T-cell (primary cell): ENCODE data around the gene MMP2. TPM values are rescaled to one million over a fixed set of nuclear protein-coding genes. Genes with fewer than 3 reads are reported as not detected.

Experiments used
- ATAC-seq, 4 experiments: fragments of 200-7000 bp in 3 of 4; fragments of 150-1000 bp in 1 of 4; cut with Tn5 transposase; replicated peaks in 1 of 4; 1 replicate in 3 of 4; 2 replicates in 1 of 4; pipeline ENCODE4 v1.10.0; 2021; ENCODE audit warnings: moderate library complexity in 3 of 4, mild to moderate bottlenecking in 2 of 4, moderate number of reproducible peaks in 1 of 4
- CTCF ChIA-PET, 2 donors: fragments of 300-600 bp; sonication (Branson Sonifier 250); formaldehyde crosslinking; loops; one replicate each; lab custom pipeline; 2022; ENCODE audit warnings: antibody characterized with exemption in 2 of 2; lab: Charles Lee
- POLR2A ChIA-PET, 2 donors: fragments of 300-600 bp; sonication (Branson Sonifier 250); formaldehyde crosslinking; loops; one replicate each; lab custom pipeline; 2022; ENCODE audit warnings: antibody characterized with exemption in 2 of 2; lab: Charles Lee
- DNase-seq, 35 experiments: peaks; one replicate each; pipeline versions ENCODE4 v3.0.0 to v3.0.0-alpha.2; 2013 to 2023
- H3K27ac ChIP-seq: one replicate; pipeline ENCODE4 v1.5.1; 2013; ENCODE audit warnings: low read length
- H3K27me3 ChIP-seq, 2 experiments: replicated peaks in 1 of 2; 1 replicate in 1 of 2; 2 replicates in 1 of 2; pipeline versions ENCODE4 v1.6.1 to v1.7.0; 2013; ENCODE audit warnings: low read length in 1 of 2, mixed read lengths in 1 of 2; ENCODE audit not compliant: control insufficient read depth in 2 of 2, insufficient read depth in 2 of 2; ENCODE audit errors: extremely low read depth in 1 of 2
- H3K36me3 ChIP-seq, 2 donors: 1 replicate in 1 of 2; 2 replicates in 1 of 2; pipeline versions ENCODE4 v1.6.1 to v1.7.0; 2013; ENCODE audit warnings: low read length in 1 of 2; ENCODE audit not compliant: control insufficient read depth in 2 of 2, insufficient read depth in 1 of 2; ENCODE audit errors: extremely low read depth in 1 of 2
- H3K4me1 ChIP-seq, 2 experiments: 1 replicate in 1 of 2; 2 replicates in 1 of 2; pipeline versions ENCODE4 v1.6.1 to v1.7.0; 2013; ENCODE audit warnings: low read length in 2 of 2, mixed read lengths in 1 of 2; ENCODE audit not compliant: insufficient read depth in 2 of 2, control insufficient read depth in 1 of 2; ENCODE audit errors: extremely low read depth in 1 of 2
- H3K4me3 ChIP-seq, 2 donors: 1 replicate in 1 of 2; 2 replicates in 1 of 2; pipeline versions ENCODE4 v1.5.1 to v1.7.0; 2013; ENCODE audit warnings: mild to moderate bottlenecking in 2 of 2, low read length in 1 of 2, moderate library complexity in 1 of 2; ENCODE audit not compliant: control insufficient read depth in 1 of 2; ENCODE audit errors: extremely low read depth in 1 of 2
- H3K9me3 ChIP-seq: 2 replicates; pipeline ENCODE4 v1.7.0; 2013
- H3K27ac Mint-ChIP-seq, 2 donors: one replicate each; pipeline ENCODE4 v1.8.0; 2020 to 2021; ENCODE audit warnings: mild to moderate bottlenecking in 2 of 2, mixed read lengths in 2 of 2
- H3K27me3 Mint-ChIP-seq, 2 donors: one replicate each; pipeline ENCODE4 v1.8.0; 2021 to 2022; ENCODE audit warnings: mixed read lengths in 2 of 2
- H3K36me3 Mint-ChIP-seq: one replicate; pipeline ENCODE4 v1.8.0; 2021; ENCODE audit warnings: mixed read lengths
- H3K4me1 Mint-ChIP-seq, 3 donors: one replicate each; pipeline ENCODE4 v1.8.0; 2020 to 2022; ENCODE audit warnings: mixed read lengths in 3 of 3, mild to moderate bottlenecking in 1 of 3
- H3K4me3 Mint-ChIP-seq, 3 donors: one replicate each; pipeline ENCODE4 v1.8.0; 2020 to 2022; ENCODE audit warnings: mild to moderate bottlenecking in 3 of 3, mixed read lengths in 3 of 3, moderate library complexity in 3 of 3
- H3K9me3 Mint-ChIP-seq, 3 donors: one replicate each; pipeline ENCODE4 v1.8.0; 2020 to 2022; ENCODE audit warnings: mixed read lengths in 3 of 3
- WGBS: methylation state at CpG from one replicate; pipeline ENCODE4 v1.1.5; 2013; ENCODE audit warnings: missing lambda C conversion rate; ENCODE audit not compliant: insufficient coverage; 5-methylcytosine and 5-hydroxymethylcytosine counted together
- total RNA-seq, 35 experiments: library from RNA in 6 of 35; stranded (reverse) in 6 of 35; fragments of 120-200 nt in 1 of 35; gene quantifications; one replicate each; pipeline versions ENCODE4 v1.2.1 to v1.2.4 and lab custom pipeline; 2013 to 2026

Gene MMP2
- total RNA-seq, 5 donors from 2014 or later (not counting 1 experiment from before 2014, with no cell fraction given): 0.44 to 2.4 (median 1.8) TPM; not detected in 1

GRCh38 chr16:55471448-55472097 is 7.4 kb upstream of the MMP2 start:
- Mint-ChIP-seq H3K9me3 (no peaks in the 10 kb centered on the region), H3K4me1 (no peaks in the 10 kb centered on the region), H3K27ac (no peak overlapping the region), H3K27me3 (peaks cover under 1 to 9% of the 10 kb centered on the region in 2 donors), H3K4me3 (no peak overlapping the region), H3K36me3 (no peaks in the 10 kb centered on the region)
- no peak for DNase-seq
- no peak for ATAC-seq
- POLR2A ChIA-PET: no interaction called here
- CTCF ChIA-PET: no interaction called here
- no peak overlapping the region for H3K4me3 ChIP-seq
- H3K36me3 ChIP-seq: no peaks in the 10 kb centered on the region
- no peaks in the 10 kb centered on the region for H3K9me3 ChIP-seq
- H3K27ac ChIP-seq: no peak overlapping the region
- no peaks in the 10 kb centered on the region for H3K4me1 ChIP-seq
- no CpG with 5 or more reads among the region's 4 CpGs for WGBS
- peaks cover 0 to 4% of the 10 kb centered on the region in 2 experiments for H3K27me3 ChIP-seq

GRCh38 chr16:55473587-55473986 is 5.4 kb upstream of the MMP2 start:
- Mint-ChIP-seq H3K36me3 (no peaks in the 10 kb centered on the region), H3K4me1 (peaks cover 0 to 3% (median 0%) of the 10 kb centered on the region in 3 donors), H3K27me3 (peaks cover 17 to 24% of the 10 kb centered on the region in 2 donors), H3K27ac (no peak overlapping the region), H3K4me3 (no peak overlapping the region), H3K9me3 (no peaks in the 10 kb centered on the region)
- ChIA-PET POLR2A (interaction anchor here in 1 of 2 donors (0.6 kb wide), 1 partner anchor 260 kb away, joined by 3 read pairs; no protein-coding TSS in a partner anchor), CTCF (interaction anchor here (1.2 to 2.4 kb wide), 2 partner anchors 9 kb away, joined by 3 to 8 read pairs; no protein-coding TSS in a partner anchor)
- WGBS: no CpG with 5 or more reads among the region's 2 CpGs
- H3K27me3 ChIP-seq: peaks cover 2 to 19% of the 10 kb centered on the region in 2 experiments
- no peak overlapping the region for H3K4me3 ChIP-seq
- no peaks in the 10 kb centered on the region for H3K4me1 ChIP-seq
- DNase-seq: no peak
- no peak overlapping the region for H3K27ac ChIP-seq
- no peak for ATAC-seq
- no peaks in the 10 kb centered on the region for H3K9me3 ChIP-seq
- no peaks in the 10 kb centered on the region for H3K36me3 ChIP-seq

GRCh38 chr16:55474821-55475220 is 4.2 kb upstream of the MMP2 start:
- CTCF ChIA-PET: interaction anchor here in 1 of 2 donors (2.4 kb wide), 1 partner anchor 10 kb away, joined by 8 read pairs; no protein-coding TSS in a partner anchor
- no peak overlapping the region for H3K4me3 Mint-ChIP-seq

GRCh38 chr16:55475919-55476318 is 3.1 kb upstream of the MMP2 start:
- no CpG with 5 or more reads among the region's 5 CpGs for whole genome bisulfite sequencing
- H3K27ac ChIP-seq: no peak overlapping the region

More at GRCh38 chr16:55474821-55475220, 4.2 kb upstream of the MMP2 start:
- Histone ChIP-seq H3K4me1 (no peaks in the 10 kb centered on the region), H3K27ac (no peak overlapping the region), H3K36me3 (no peaks in the 10 kb centered on the region), H3K27me3 (peaks cover 4 to 29% of the 10 kb centered on the region in 2 experiments), H3K4me3 (no peak overlapping the region), H3K9me3 (no peaks in the 10 kb centered on the region)
- peaks cover 0 to 6% (median 3%) of the 10 kb centered on the region in 3 donors for H3K4me1 Mint-ChIP-seq
- H3K27ac Mint-ChIP-seq: no peak overlapping the region
- ATAC-seq: no peak
- DNase-seq: no peak
- H3K9me3 Mint-ChIP-seq: no peaks in the 10 kb centered on the region
- no peaks in the 10 kb centered on the region for H3K36me3 Mint-ChIP-seq
- POLR2A ChIA-PET: no interaction called here
- peaks cover 25 to 33% of the 10 kb centered on the region in 2 donors for H3K27me3 Mint-ChIP-seq
- 100% methylated on average over 1 of the region's 3 CpGs for WGBS

GRCh38 chr16:55476625-55477533 is 2.1 kb upstream of the MMP2 start:
- Histone ChIP-seq H3K27me3 (peaks cover 4 to 33% of the 10 kb centered on the region in 2 experiments), H3K9me3 (no peaks in the 10 kb centered on the region), H3K27ac (no peak overlapping the region), H3K4me1 (no peaks in the 10 kb centered on the region), H3K4me3 (no peak overlapping the region), H3K36me3 (no peaks in the 10 kb centered on the region)
- no peaks in the 10 kb centered on the region for H3K9me3 Mint-ChIP-seq
- peaks cover 0 to 6% (median 3%) of the 10 kb centered on the region in 3 donors for H3K4me1 Mint-ChIP-seq
- DNase-seq (no peak), ATAC-seq (no peak)
- WGBS: 50% methylated on average over 4 of the region's 6 CpGs
- H3K27me3 Mint-ChIP-seq: peaks cover 37 to 44% of the 10 kb centered on the region in 2 donors
- no peak overlapping the region for H3K27ac Mint-ChIP-seq
- H3K4me3 Mint-ChIP-seq: no peak overlapping the region
- ChIA-PET POLR2A (no interaction called here), CTCF (interaction anchor here (0.6 to 1.0 kb wide), 2 partner anchors 9 to 1919 kb away, joined by 3 to 4 read pairs; no protein-coding TSS in a partner anchor)
- no peaks in the 10 kb centered on the region for H3K36me3 Mint-ChIP-seq

More at GRCh38 chr16:55475919-55476318, 3.1 kb upstream of the MMP2 start:
- Histone ChIP-seq H3K4me3 (no peak overlapping the region), H3K4me1 (no peaks in the 10 kb centered on the region), H3K36me3 (no peaks in the 10 kb centered on the region), H3K27me3 (peaks cover 4 to 33% of the 10 kb centered on the region in 2 experiments), H3K9me3 (no peaks in the 10 kb centered on the region)
- H3K27ac Mint-ChIP-seq: no peak overlapping the region
- H3K36me3 Mint-ChIP-seq: no peaks in the 10 kb centered on the region
- no peak overlapping the region for H3K4me3 Mint-ChIP-seq
- ATAC-seq (no peak), DNase-seq (no peak)
- peaks cover 0 to 6% (median 3%) of the 10 kb centered on the region in 3 donors for H3K4me1 Mint-ChIP-seq
- POLR2A ChIA-PET: no interaction called here
- peaks cover 34 to 41% of the 10 kb centered on the region in 2 donors for H3K27me3 Mint-ChIP-seq
- CTCF ChIA-PET: no interaction called here
- no peaks in the 10 kb centered on the region for H3K9me3 Mint-ChIP-seq

GRCh38 chr16:55477736-55478135 is 1.3 kb upstream of the MMP2 start:
- Histone ChIP-seq H3K9me3 (no peaks in the 10 kb centered on the region), H3K4me3 (no peak overlapping the region), H3K4me1 (no peaks in the 10 kb centered on the region), H3K27ac (no peak overlapping the region), H3K27me3 (peaks cover 4 to 33% of the 10 kb centered on the region in 2 experiments), H3K36me3 (no peaks in the 10 kb centered on the region)
- no peak overlapping the region for H3K27ac Mint-ChIP-seq
- H3K27me3 Mint-ChIP-seq: peaks cover 37 to 44% of the 10 kb centered on the region in 2 donors
- peaks cover 0 to 6% (median 3%) of the 10 kb centered on the region in 3 donors for H3K4me1 Mint-ChIP-seq
- POLR2A ChIA-PET: no interaction called here
- H3K36me3 Mint-ChIP-seq: no peaks in the 10 kb centered on the region
- no CpG with 5 or more reads among the region's 3 CpGs for WGBS
- H3K9me3 Mint-ChIP-seq: no peaks in the 10 kb centered on the region
- CTCF ChIA-PET: interaction anchor here (0.6 to 1.0 kb wide), 2 partner anchors 9 to 1920 kb away, joined by 3 to 4 read pairs; no protein-coding TSS in a partner anchor
- ATAC-seq (no peak), DNase-seq (no peak)
- no peak overlapping the region for H3K4me3 Mint-ChIP-seq
